GM20000 (cell line): Measurements from ENCODE around the gene IFITM5.
"Not testable (repeated sequence)": the region's sequence is repeated elsewhere in the genome, so short reads cannot be mapped to it uniquely, and the experiment has no call there.

Source experiments
- DNase-seq: peaks from one replicate; pipeline ENCODE4 v3.0.0; 2012; ENCODE audit warnings: low spot score
- TF ChIP-seq, protein P1 (sequence below): IDR thresholded peaks from 2 replicates; pipeline ENCODE4 v1.5.1; 2012; ENCODE audit warnings: mild to moderate bottlenecking, control low read depth; ENCODE audit errors: extremely low read depth, missing control alignments

IFITM5 gene

DNA sequence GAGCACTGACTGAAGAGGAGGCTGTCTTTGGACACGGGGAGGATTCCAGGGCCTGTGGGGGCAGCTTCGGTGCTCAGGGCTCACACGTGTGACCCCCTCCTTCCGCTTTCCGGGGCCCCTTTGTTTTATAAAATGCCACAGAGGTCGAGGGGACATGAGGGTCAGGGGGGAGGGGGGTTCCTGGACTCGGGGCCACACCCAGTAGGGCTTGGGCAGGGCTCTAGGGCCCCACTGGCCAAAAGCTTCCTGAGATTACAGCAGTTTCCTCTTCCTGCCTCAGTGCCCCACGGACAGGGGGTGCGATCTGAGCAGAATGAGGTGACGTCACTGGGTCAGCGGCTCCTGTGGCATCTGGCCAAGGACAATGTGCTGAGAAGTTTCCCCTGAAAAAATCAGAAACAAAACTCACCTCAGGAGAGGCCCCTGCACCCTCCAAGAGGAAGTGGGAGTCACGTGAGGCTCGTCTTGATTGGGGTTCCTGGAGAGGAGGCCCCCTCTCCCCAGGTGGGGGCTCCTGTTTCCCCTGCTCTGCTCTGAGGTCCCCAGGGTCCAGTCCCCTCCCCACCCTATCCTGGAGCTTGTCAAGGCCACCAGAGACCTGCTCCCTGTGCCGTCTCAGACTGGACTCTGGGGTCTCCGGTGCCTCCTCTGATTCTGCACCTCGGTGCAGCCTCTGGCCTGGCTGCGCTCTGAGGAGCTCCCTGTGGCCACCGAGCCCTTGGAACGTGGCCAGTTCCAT lies 27.7 kb upstream of the IFITM5 start:
- peak; percentile 83 for DNase-seq
- TF ChIP-seq, protein P1, sequence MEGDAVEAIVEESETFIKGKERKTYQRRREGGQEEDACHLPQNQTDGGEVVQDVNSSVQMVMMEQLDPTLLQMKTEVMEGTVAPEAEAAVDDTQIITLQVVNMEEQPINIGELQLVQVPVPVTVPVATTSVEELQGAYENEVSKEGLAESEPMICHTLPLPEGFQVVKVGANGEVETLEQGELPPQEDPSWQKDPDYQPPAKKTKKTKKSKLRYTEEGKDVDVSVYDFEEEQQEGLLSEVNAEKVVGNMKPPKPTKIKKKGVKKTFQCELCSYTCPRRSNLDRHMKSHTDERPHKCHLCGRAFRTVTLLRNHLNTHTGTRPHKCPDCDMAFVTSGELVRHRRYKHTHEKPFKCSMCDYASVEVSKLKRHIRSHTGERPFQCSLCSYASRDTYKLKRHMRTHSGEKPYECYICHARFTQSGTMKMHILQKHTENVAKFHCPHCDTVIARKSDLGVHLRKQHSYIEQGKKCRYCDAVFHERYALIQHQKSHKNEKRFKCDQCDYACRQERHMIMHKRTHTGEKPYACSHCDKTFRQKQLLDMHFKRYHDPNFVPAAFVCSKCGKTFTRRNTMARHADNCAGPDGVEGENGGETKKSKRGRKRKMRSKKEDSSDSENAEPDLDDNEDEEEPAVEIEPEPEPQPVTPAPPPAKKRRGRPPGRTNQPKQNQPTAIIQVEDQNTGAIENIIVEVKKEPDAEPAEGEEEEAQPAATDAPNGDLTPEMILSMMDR: no peak

DNA sequence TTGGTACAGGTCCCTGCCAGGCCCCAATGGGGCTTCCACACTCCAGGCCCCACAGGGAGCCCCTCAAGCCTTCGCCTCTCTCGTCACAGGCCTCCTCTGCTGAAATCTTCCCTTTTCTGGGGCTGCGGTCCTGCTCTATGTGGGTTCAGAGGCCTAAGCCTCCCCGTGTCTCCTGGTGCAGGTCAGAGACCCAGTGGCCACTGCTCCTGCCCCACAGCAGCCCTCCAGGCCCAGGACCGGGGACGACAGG lies 27.2 kb upstream of the IFITM5 start:
- DNase-seq: no peak
- TF ChIP-seq, protein P1: no peak

DNA sequence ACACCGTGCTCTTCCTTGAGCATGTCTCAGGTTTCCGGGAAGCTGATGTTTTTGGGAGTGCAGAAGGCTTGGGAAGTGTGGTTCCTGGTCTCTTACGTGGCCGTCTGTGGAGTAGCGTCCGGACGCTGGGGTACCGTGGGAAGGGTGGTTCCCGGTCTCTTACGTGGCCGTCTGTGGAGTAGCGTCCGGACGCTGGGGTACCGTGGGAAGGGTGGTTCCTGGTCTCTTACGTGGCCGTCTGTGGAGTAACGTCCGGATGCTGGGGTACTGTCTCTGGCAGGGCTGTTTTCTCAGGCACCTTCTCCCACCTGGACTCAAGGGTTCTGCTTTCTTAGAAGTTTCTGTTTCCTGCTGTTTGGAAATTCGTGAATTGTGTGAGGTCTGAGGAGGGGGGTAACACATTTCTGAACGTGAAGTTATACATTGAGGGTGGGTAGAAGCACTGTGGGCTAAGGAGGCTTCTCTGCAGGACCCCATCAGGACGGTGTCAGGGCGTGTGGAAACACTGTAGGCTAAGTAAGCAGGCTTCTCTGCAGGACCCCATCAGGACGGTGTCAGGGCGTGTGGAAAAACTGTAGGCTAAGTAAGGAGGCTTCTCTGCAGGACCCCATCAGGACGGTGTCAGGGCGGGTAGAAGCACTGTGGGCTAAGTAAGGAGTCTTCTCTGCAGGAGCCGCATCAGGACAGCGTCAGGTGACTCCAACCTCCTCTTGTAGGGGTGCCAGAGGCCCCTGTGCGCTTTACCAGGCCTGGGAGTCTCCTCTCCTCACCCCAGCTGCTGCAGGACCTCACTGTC lies 26.7 kb upstream of the IFITM5 start:
- no peak for DNase-seq
- TF ChIP-seq, protein P1: no peak

DNA sequence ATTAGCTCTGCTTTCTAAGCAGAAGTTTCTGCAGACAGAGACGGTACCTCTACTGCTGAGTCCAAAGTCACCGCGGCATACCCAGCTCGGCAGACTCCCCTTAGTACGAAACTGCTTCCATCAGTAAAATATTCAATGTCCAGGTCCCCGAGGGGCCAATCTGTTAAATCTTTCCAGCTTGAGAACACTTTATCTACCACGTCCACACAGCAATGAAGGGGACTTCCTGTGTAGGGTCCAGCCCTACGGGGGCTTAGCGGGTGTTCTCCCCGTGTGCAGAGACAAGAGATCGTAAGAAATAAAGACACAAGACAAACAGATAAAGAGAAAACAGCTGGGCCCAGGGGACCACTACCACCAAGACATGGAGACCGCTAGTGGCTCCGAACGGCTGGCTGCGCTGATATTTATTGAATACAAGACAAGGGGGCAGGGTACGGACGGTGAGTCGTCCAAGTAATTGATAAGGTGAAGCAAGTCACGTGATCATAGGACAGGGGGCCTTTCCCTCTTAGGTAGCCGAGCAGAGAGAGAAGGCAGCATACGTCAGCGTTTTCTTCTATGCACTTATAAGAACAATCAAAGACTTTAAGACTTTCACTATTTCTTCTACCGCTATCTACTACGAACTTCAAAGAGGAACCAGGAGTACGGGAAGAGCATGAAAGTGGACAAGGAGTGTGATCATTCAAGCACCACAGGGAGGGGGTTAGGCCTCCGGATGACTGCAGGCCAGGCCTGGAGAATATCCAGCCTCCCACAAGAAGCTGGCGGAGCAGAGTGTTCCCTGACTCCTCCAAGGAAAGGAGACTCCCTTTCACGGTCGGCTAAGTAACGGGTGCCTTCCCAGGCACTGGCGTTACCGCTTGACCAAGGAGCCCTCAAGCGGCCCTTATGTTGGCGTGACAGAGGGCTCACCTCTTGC lies 25.5 kb upstream of the IFITM5 start:
- not testable (repeated sequence) for DNase-seq

DNA sequence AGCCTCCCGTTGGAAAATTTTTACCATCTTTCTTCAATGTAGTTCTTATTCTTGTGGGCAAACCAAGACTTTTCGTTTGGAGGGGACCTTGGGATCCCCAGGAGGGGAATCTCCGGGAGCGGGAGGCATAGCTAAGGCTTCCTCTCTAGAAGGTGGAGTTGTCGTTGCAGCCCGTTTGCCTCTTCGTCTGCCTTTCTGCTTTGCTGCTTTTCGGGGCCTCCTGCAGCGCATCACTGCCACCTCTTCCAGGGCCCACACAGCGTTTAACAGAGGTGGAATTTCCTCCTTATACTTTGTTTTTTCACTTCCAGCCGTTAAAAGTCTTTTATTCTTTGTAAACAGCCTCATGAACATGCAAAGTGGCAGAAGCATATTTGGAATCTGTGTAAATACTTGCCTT lies 24.8 kb upstream of the IFITM5 start:
- TF ChIP-seq, protein P1: no peak
- DNase-seq: no peak

DNA sequence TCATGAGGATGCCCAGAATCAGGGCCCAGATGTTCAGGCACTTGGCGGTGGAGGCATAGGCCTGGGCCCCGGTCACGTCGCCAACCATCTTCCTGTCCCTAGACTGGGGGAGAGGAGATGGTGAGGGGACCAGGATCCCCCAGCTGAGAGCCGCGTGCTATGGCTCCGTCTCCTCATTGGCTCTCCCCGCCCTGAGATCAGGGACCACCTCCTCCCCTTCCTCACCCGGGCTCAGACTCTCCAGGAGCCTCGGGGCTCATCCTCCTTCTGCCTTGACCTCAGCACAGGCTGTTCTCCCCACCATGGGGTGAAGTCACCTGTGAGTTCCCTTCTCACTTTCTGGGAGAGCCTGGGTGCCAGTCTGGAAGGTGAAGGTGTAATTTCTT lies 20.6 kb upstream of the IFITM5 start:
- DNase-seq: not testable (repeated sequence)

DNA sequence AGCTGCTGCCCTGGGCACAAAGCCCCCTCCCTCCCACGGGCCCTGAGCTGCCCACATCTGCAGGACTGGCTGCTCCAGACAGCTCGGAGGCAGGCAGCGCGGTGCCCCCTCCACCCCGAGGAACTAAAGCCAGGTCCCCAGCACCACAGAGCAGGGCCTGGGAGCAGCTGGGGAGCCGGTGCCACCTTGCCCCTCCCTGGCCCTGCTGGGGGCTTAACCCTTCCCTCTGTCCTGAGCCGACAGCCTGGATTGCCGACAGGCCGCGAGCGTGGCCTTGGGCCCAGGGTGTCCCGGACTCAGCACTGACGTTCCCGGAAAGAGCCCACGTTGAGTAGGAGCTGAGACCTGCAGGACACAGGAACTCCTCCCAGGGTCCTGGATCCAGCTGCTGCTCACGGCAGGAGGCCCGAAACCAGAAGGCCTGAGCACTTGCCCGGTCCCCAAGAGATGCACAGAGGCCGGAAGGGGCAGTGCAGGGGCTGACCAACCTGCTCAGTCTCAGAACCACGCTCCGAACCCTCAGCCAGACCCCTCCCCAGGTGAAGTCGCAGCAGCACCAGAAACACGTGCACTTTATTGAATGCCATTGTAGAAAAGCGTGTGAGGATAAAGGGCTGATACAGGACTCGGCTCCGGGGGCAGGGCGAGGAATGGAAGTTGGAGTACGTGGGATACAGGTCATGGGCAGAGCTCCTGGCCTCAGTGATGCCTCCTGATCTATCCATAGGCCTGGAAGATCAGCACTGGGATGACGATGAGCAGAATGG lies 20.0 kb upstream of the IFITM5 start:
- not testable (repeated sequence) for DNase-seq

DNA sequence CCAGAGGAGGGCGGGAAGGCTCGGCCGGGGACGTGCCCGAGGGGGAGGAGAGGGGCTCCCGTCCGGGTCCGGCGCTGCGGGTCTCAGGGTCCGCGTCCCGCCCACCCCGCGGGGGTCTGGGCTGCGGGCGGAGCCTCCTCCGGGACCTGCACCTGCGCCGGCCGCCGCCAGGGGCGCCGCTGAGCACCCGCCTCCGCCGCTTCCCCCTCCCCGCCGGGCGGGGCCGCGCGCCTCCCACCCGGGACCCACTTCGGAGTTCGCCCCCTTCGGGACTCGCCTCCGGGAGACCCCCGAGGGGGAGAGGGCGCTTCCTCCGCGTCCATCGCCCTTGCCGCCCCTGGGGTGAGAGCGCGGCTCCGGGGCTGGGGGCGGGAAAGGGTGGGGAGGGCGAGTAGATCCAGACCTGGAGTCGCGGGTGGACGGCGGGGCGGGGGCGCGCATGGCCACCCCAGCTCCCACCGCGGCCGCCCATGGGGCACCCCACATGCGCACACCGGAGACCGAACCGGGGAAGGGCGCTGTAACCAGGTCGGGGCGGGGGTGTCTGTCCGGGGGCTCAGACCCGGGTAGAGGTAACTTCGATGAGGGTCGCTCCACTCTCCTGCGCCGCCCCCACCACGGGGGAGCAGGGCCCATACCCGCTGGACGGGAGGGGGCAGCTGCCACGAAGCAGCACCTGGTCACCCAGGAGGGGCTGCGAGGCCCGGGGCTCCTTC lies 19.2 kb upstream of the IFITM5 start:
- DNase-seq: not testable (repeated sequence)

DNA sequence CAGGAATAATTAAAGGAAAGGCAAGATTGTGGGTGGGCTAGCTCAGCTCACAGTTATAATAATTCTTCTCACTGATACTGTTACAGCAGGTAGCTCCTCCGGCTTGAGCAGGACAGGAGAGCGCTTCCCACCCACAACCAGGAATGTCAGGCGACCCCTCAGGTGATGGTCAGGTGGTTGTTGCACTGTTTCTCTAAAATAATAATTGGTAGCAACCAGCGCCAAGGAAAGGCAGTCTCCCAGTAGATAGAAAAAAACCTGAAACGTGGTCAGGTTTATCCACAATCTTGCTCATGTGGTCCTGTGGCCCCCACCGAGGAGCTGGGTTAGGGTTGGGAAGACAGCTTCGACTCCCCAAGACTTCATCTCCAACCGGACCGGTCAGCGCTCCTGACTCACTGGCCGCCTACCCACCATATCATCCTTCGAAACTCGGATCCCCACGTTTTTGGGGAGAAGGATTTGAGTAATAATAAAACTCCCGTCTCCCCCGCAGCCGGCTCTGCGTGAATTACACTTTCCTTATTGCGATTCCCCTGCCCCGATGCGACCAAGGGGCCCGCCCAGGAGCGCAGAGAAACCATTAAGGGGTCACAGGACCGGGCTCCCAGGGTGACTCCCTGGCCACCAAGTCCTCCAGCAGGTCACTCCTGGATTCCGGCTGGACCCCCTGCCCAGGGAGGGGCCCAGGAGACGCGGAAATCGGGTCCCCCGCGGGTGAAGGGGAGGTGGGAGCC lies 18.5 kb upstream of the IFITM5 start:
- DNase-seq: not testable (repeated sequence)
